Panc1 (cell line): Measurements from ENCODE around the gene HID1.

ENCODE experiments used
- CTCF ChIP-seq: fragments of 450-650 bp; IDR thresholded peaks from 2 replicates; pipeline ENCODE4 v1.5.1; 2017; ENCODE audit warnings: mild to moderate bottlenecking
- POLR2AphosphoS5 ChIP-seq: IDR thresholded peaks from 2 replicates; pipeline ENCODE4 v1.6.1; 2012; ENCODE audit warnings: mild to moderate bottlenecking, low read depth, low read length, moderate library complexity

- no peak for TF ChIP-seq CTCF
- no peak for TF ChIP-seq POLR2AphosphoS5
Observed at GRCh38 chr17:74953134-74953687, 19.3 kb downstream of the HID1 start.
